HG03139 (cell line): ENCODE data around the gene PTPRM.

Source experiments
- ATAC-seq: cut with Tn5 transposase; IDR thresholded peaks from one replicate; pipeline ENCODE4 v1.9.1; 2021; ENCODE audit not compliant: unreplicated experiment

PTPRM gene

DNA sequence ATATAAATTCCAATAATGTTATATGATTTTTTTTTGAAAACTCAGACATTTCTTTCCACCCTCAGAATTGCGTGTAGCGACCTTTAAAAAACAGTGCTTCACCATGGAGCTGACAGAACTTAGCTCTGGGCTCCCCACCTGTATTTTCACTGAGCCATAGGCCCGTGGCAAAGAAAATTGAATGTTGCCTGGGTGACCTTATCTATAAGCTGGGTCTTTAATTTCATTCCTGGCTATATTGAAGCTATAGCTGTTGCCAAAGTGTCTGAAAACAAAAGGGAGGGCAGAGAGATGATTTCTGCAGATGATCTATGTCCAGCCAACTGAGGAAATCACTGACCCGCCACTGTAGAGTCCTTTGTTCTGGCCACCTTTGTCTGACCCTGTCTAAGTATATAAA, 411.7 kb downstream of the PTPRM start:
- ATAC-seq = no peak

DNA sequence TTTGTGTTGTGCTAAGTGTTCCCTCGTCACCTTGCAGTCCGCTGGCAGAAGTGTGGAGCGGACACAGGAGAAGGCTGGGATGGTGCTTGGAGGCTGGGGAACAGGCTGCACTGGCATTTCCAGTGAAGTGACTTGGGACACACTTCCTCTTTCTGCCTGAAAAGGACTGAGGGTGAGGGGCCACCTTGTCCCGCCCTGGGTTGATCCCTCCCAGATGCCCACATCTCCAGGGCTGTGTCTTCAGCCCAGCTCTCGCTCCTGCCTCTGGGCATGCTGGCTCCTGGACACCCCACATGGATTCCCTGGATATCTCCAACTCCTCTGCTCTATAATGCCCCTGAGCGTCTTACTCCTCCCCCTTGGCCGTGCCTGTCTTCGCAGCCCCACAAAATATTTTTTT, 412.6 kb downstream of the PTPRM start:
- no peak for ATAC-seq

DNA sequence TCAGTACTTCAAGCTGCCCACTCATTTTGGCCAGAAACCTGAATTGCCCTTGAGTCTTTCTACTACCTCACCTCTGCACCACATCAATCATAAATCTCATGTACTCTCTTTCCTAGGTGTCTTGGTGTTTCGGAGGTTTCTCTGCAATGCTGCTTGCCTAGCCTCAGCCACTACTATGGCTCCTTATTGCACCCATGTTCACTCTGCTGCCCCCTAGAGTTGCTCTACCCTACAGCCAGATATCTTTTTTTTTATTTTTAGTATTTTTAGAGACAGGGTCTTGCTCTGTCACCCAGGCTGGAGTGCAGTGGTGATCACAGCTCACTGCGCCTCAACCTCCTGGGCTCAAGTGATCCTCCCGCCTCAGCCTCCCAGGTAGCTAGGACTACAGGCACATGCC, 413.0 kb downstream of the PTPRM start:
- ATAC-seq = no peak

- no peak for ATAC-seq
These were observed 413.5 kb downstream of the PTPRM start for GRCh38 chr18:7980656-7981055.

- ATAC-seq = no peak
These were observed 415.1 kb downstream of the PTPRM start for GRCh38 chr18:7982216-7982615.

DNA sequence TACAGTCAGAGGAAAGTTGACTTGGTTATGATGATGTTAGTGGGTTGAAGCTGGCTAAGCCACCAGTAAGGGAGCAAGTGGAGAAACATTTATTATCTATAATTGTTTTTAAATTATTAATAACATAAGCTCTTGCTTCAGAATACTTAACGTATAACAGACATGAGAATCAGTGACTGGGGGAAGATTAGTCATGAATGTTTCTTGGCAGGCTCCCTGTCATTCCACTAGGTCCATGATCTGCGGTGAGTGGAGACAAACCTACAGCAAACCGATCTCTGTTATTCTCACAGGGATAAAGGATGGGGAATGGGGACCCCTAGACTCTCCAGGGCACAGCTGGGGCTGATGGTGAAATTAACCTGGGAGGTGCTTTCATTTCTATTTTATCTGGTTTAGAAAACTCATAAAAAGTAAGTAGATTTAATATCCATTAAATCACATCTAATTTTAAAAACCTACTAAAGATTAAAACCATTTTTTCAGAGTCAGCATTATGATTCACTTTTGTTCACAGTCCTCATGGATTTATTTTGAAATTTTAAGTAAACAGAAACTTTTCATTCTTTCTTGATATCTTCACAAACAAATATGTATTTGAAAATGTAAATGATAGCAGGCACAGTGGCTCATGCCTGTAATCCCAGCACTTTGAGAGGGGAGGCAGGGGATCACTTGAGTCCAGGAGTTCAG, 420.3 kb downstream of the PTPRM start:
- ATAC-seq = no peak

DNA sequence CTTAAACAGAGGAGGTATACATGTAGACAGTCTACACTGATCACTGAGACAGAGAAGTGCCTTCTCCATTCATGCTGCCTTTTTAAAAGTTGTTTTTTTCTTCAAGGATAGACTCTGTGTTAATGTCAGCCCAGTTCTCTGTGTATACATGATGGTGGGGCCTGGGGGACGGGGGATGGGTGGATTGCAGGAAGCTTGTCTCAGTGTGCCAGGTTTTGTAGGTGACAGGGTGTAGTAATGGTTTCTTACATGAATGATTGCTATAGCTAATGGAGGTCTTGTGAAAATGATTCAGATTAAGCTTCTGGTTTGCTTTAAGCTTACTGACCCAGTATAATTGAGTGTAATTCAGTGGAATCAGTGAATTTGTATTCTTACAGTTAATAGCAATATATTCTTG, 423.6 kb downstream of the PTPRM start:
- ATAC-seq = no peak

DNA sequence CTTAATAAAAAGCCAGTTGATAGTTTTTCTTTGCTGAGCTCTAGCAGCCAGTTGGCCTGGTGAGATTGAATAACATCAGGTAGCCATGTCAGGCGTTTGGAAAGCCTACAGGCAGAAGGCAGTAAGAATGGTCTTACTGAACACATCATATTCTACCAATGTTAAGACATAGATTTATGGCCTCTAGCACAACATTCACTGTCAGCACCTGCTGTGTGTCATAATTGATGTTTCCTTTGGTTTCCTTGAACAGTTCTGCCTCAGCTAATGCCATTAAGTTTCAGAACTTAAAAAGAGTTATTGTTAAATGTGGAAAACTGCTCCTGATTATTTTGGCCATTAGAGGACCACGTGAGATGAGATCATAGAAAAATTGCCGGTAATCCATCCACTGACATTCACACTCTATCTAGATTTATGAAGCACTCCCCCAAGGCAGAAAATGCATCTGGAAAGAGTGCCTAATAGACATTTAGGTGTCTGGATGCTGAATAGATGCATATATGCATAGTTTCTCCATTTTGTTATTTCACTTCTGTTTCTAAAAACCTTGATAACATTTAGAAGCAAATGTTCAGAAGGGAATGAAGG, 434.7 kb downstream of the PTPRM start:
- no peak for ATAC-seq

DNA sequence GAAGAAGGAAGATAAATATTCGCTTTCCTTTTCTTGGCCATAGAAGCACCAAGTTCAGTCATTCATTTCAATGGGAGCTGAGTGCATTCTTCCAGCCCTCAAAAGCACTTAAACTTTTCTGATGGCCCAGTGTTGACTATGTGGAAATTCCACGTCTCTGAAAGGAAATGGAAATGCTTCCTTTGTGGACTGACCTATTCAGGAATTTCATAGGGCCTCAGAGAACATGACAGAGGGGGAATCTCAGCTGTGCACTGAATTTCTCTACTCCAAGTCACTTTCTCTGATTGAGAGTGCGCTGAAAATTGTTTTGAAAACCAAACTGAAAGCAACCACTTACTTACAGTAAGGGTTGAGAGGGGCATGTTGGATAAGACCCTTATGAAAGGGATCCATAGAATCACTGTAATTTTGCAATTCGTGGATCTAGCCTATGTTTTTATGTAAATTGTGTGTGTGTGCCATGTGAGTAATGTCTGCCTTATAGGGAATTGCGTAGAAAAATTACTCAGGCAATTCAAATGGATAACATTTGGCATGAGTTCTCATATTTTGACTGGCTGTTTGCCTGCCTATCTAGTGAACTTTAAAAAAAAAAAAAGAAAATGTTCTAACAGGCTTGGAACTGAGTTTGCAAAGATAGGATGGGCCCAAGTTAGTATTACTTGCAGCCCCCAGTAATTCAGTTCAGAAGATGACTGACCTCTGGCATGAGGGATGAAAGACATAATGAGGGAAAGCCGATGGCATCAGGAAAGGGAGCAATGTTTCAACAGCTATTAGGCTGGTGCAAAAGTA, 437.0 kb downstream of the PTPRM start:
- ATAC-seq = no peak

- ATAC-seq = no peak
These were observed 437.7 kb downstream of the PTPRM start for GRCh38 chr18:8004792-8005191.

- ATAC-seq = no peak
These were observed 438.9 kb downstream of the PTPRM start for GRCh38 chr18:8005870-8006569.

DNA sequence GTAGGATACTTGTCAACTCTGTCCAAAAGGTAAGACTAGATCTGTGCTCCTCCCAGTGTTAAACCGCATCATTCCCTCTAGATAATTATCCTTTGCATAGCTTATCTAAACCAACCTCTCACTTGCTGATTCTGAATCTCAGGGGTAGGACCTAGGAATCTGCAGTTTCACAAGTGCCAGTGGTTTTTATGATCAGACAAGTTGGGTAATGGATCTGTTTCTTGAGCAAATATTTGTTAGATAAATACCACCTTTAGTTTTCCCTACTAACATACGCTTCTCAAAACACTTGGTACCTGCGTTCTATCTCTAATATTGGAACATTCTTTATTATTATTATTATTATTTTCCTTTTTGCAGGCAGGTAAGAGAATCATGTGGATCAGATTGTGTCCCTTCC, 439.9 kb downstream of the PTPRM start:
- no peak for ATAC-seq

DNA sequence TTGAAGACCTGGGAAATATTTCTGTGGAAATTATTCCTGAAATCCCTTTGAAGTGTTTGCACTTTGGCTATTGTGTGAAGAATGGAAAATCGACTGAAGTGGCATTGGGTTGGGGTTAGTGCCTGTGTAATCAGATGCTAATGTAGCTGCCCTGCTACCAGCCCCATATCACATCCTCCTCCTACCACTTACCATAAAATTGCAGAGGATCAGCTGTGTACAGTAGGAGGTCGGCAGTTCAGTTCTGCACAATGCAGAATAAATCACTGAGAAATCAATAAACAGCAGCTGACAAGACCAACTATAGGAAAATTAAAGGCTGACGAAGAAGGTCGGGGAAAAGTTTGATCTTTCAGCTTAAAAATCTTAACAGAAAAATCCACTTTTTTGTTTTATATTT, 440.9 kb downstream of the PTPRM start:
- no peak for ATAC-seq

DNA sequence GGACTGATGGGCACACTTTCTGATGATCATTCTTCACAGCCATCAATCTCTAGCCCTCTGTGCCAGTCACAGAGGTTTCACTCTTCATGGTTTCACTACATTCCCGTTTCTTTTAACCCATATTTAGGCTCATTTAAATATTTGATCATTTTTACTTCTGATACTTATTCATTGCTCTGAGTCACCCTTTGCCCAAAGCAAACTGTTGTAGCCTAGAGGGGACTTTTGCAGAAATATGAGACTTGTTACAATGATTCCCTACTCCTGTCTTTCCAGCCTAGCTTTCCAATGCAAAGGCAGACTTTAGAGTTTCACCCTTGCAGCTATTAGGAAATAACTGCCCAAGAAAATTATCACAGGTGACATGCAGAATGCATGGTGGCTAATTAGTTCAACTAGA, 444.2 kb downstream of the PTPRM start:
- no peak for ATAC-seq

- ATAC-seq = no peak
These were observed 444.8 kb downstream of the PTPRM start for GRCh38 chr18:8011906-8012305.

GRCh38 chr18:8018701-8019331, 451.7 kb downstream of the PTPRM start:
- no peak for ATAC-seq

- ATAC-seq = no peak
These were observed 452.5 kb downstream of the PTPRM start for GRCh38 chr18:8019600-8019999.

GRCh38 chr18:8020132-8020846, 453.2 kb downstream of the PTPRM start:
- no peak for ATAC-seq

- no peak for ATAC-seq
These were observed 461.9 kb downstream of the PTPRM start for GRCh38 chr18:8029061-8029460.

GRCh38 chr18:8029731-8030130, 462.6 kb downstream of the PTPRM start:
- no peak for ATAC-seq

DNA sequence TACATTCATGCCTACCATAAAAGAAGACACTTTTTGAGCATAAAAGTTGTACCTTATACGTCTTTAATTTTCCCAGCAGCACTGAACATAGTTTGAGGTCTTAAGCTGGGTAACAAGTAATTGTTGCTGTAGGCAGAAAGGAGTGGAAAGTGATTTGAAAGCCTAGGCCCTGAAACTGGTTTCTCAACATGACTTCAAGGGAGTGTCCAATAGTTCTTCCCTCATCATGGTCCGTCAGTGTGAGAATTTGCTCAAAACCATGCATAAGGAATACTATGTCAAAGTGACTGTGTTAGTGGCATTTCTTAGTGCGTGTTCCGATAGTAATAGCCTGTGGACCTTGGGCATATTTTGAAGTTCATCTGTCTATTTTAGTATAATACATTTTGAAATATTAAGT, 463.1 kb downstream of the PTPRM start:
- no peak for ATAC-seq
